GM21723 (cell line): ENCODE data around the gene COL4A1.

Experiments used
- ATAC-seq: cut with Tn5 transposase; IDR thresholded peaks from one replicate; pipeline ENCODE4 v1.9.1; 2021; ENCODE audit warnings: mild to moderate bottlenecking, moderate library complexity; ENCODE audit not compliant: unreplicated experiment

COL4A1 gene

GRCh38 chr13:110279684-110280083 is 27.3 kb downstream of the COL4A1 start:
- ATAC-seq, result no peak

- no peak for ATAC-seq
These were observed 28.1 kb downstream of the COL4A1 start for GRCh38 chr13:110278859-110279258.

- no peak for ATAC-seq
These were observed 29.5 kb downstream of the COL4A1 start for GRCh38 chr13:110277357-110277975.

- no peak for ATAC-seq
These were observed 30.4 kb downstream of the COL4A1 start for GRCh38 chr13:110276553-110276950.

- no peak for ATAC-seq
These were observed 30.9 kb downstream of the COL4A1 start for GRCh38 chr13:110275931-110276552.

GRCh38 chr13:110274687-110275086 is 32.3 kb downstream of the COL4A1 start:
- ATAC-seq, result no peak

GRCh38 chr13:110273254-110273653 is 33.7 kb downstream of the COL4A1 start:
- ATAC-seq, result no peak

GRCh38 chr13:110272651-110273050 is 34.3 kb downstream of the COL4A1 start:
- ATAC-seq, result no peak

- ATAC-seq, result no peak
These were observed 34.7 kb downstream of the COL4A1 start for GRCh38 chr13:110272227-110272626.

GRCh38 chr13:110271313-110271712 is 35.6 kb downstream of the COL4A1 start:
- ATAC-seq, result no peak

GRCh38 chr13:110270507-110270906 is 36.5 kb downstream of the COL4A1 start:
- ATAC-seq, result no peak

- ATAC-seq, result no peak
These were observed 37.3 kb downstream of the COL4A1 start for GRCh38 chr13:110269509-110270185.

GRCh38 chr13:110268576-110269185 is 38.3 kb downstream of the COL4A1 start:
- no peak for ATAC-seq

- no peak for ATAC-seq
These were observed 38.9 kb downstream of the COL4A1 start for GRCh38 chr13:110268061-110268460.

GRCh38 chr13:110266983-110267382 is 40.0 kb downstream of the COL4A1 start:
- no peak for ATAC-seq

GRCh38 chr13:110266431-110266809 is 40.5 kb downstream of the COL4A1 start:
- ATAC-seq, result no peak

- ATAC-seq, result no peak
These were observed 41.1 kb downstream of the COL4A1 start for GRCh38 chr13:110265682-110266430.

- ATAC-seq, result no peak
These were observed 41.6 kb downstream of the COL4A1 start for GRCh38 chr13:110265341-110265681.

GRCh38 chr13:110264685-110265275 is 42.2 kb downstream of the COL4A1 start:
- ATAC-seq, result no peak

- no peak for ATAC-seq
These were observed 43.1 kb downstream of the COL4A1 start for GRCh38 chr13:110263888-110264287.

GRCh38 chr13:110263404-110263803 is 43.6 kb downstream of the COL4A1 start:
- no peak for ATAC-seq
